H9 (cell line): ENCODE results near the gene BTNL3. TPM values are rescaled to one million over a fixed set of nuclear protein-coding genes. Genes with fewer than 3 reads are reported as not detected.

ENCODE experiments used
- DNase-seq: peaks from one replicate; pipeline ENCODE4 v3.0.0-alpha.2; 2017
- H2AFZ ChIP-seq: one replicate; pipeline ENCODE4 v1.6.1; 2013; ENCODE audit warnings: mild to moderate bottlenecking, low read length, control low read depth, moderate library complexity
- H2AK5ac ChIP-seq: 2 replicates; pipeline ENCODE4 v1.6.1; 2013; ENCODE audit warnings: low read length, control low read depth, mixed read lengths; ENCODE audit not compliant: insufficient read length
- H2BK120ac ChIP-seq: one replicate; pipeline ENCODE4 v1.6.1; 2013; ENCODE audit warnings: low read depth, mild to moderate bottlenecking, low read length, control low read depth, inconsistent platforms; ENCODE audit not compliant: poor library complexity, severe bottlenecking
- H2BK12ac ChIP-seq: 2 replicates; pipeline ENCODE4 v1.6.1; 2013; ENCODE audit warnings: low read length, control low read depth, mixed read lengths, low read depth; ENCODE audit not compliant: insufficient read length
- H2BK15ac ChIP-seq: 2 replicates; pipeline ENCODE4 v1.6.1; 2013; ENCODE audit warnings: low read depth, low read length, control low read depth
- H2BK20ac ChIP-seq: one replicate; pipeline ENCODE4 v1.6.1; 2013; ENCODE audit warnings: low read depth, mild to moderate bottlenecking, low read length, control low read depth, inconsistent platforms; ENCODE audit not compliant: poor library complexity, severe bottlenecking
- H2BK5ac ChIP-seq: 2 replicates; pipeline ENCODE4 v1.6.1; 2013; ENCODE audit warnings: low read length, control low read depth, mixed read lengths; ENCODE audit not compliant: insufficient read length
- H3K14ac ChIP-seq: 2 replicates; pipeline ENCODE4 v1.6.1; 2013; ENCODE audit warnings: low read length, control low read depth; ENCODE audit not compliant: insufficient read depth
- H3K18ac ChIP-seq: 2 replicates; pipeline ENCODE4 v1.6.1; 2013; ENCODE audit warnings: low read depth, mild to moderate bottlenecking, mixed read lengths, low read length, control low read depth; ENCODE audit not compliant: insufficient read length
- H3K23ac ChIP-seq: 2 replicates; pipeline ENCODE4 v1.6.1; 2013; ENCODE audit warnings: low read length, control low read depth, mixed read lengths, low read depth; ENCODE audit not compliant: insufficient read length
- H3K23me2 ChIP-seq: 2 replicates; pipeline ENCODE4 v1.6.1; 2013; ENCODE audit warnings: low read depth, mild to moderate bottlenecking, mixed read lengths, low read length, control low read depth; ENCODE audit not compliant: insufficient read length, poor library complexity, severe bottlenecking
- H3K27ac ChIP-seq: 2 replicates; pipeline ENCODE4 v1.5.1; 2013; ENCODE audit warnings: low read length, control low read depth, mixed read lengths, low read depth; ENCODE audit not compliant: insufficient read length
- H3K27me3 ChIP-seq: 2 replicates; pipeline ENCODE4 v1.6.1; 2013; ENCODE audit warnings: low read length, control low read depth, inconsistent platforms; ENCODE audit not compliant: insufficient read depth
- H3K4ac ChIP-seq: 2 replicates; pipeline ENCODE4 v1.6.1; 2013; ENCODE audit warnings: low read depth, mild to moderate bottlenecking, control low read depth, inconsistent platforms, low read length, moderate library complexity
- H3K4me1 ChIP-seq: 2 replicates; pipeline ENCODE4 v1.6.1; 2013; ENCODE audit warnings: low read length, control low read depth, inconsistent platforms; ENCODE audit not compliant: insufficient read depth
- H3K4me2 ChIP-seq: 2 replicates; pipeline ENCODE4 v1.6.1; 2013; ENCODE audit warnings: low read length, control low read depth, mixed read lengths; ENCODE audit not compliant: insufficient read length, insufficient read depth
- H3K56ac ChIP-seq: 2 replicates; pipeline ENCODE4 v1.6.1; 2013; ENCODE audit warnings: low read depth, mild to moderate bottlenecking, mixed read lengths, low read length, control low read depth; ENCODE audit not compliant: insufficient read length
- H3K79me1 ChIP-seq: 2 replicates; pipeline ENCODE4 v1.6.1; 2013; ENCODE audit warnings: low read depth, mild to moderate bottlenecking, moderate library complexity, low read length, control low read depth, inconsistent platforms; ENCODE audit not compliant: insufficient read depth, poor library complexity, severe bottlenecking
- H3K79me2 ChIP-seq: 2 replicates; pipeline ENCODE4 v1.6.1; 2013; ENCODE audit warnings: low read length, control low read depth, inconsistent platforms; ENCODE audit not compliant: insufficient read depth
- H3K9ac ChIP-seq: 2 replicates; pipeline ENCODE4 v1.6.1; 2013; ENCODE audit warnings: low read length, control low read depth, mixed read lengths; ENCODE audit not compliant: insufficient read length; ENCODE audit errors: extremely low read depth
- H3K9me3 ChIP-seq: one replicate; pipeline ENCODE4 v1.6.1; 2013; ENCODE audit warnings: low read depth, low read length, inconsistent platforms; ENCODE audit not compliant: control insufficient read depth
- H3T11ph ChIP-seq: one replicate; pipeline ENCODE4 v1.6.1; 2013; ENCODE audit warnings: mild to moderate bottlenecking, low read length, control low read depth, inconsistent platforms
- H4K20me1 ChIP-seq: one replicate; pipeline ENCODE4 v1.6.1; 2013; ENCODE audit not compliant: control insufficient read depth, insufficient read length, insufficient read depth
- H4K5ac ChIP-seq: 2 replicates; pipeline ENCODE4 v1.6.1; 2013; ENCODE audit warnings: low read depth, mild to moderate bottlenecking, mixed read lengths, low read length, control low read depth; ENCODE audit not compliant: insufficient read length
- H4K8ac ChIP-seq: replicated peaks from 2 replicates; pipeline ENCODE4 v1.6.1; 2013; ENCODE audit warnings: low read length, control low read depth, mixed read lengths, low read depth; ENCODE audit not compliant: insufficient read length
- H4K91ac ChIP-seq: 2 replicates; pipeline ENCODE4 v1.6.1; 2013; ENCODE audit warnings: low read depth, mild to moderate bottlenecking, moderate library complexity, mixed read lengths, low read length, control low read depth; ENCODE audit not compliant: insufficient read length
- H3K27ac Mint-ChIP-seq, 3 experiments: 2 replicates in 2 of 3; 3 replicates in 1 of 3; pipeline ENCODE4 v1.8.0; 2020 to 2021; ENCODE audit warnings: mixed read lengths in 3 of 3, mild to moderate bottlenecking in 1 of 3, moderate library complexity in 1 of 3
- H3K27me3 Mint-ChIP-seq: 2 replicates; pipeline ENCODE4 v1.8.0; 2021; ENCODE audit warnings: low read depth, mild to moderate bottlenecking, moderate library complexity, mixed read lengths
- H3K36me3 Mint-ChIP-seq, 3 experiments: 2 replicates in 2 of 3; 3 replicates in 1 of 3; pipeline ENCODE4 v1.8.0; 2020 to 2021; ENCODE audit warnings: low read depth in 3 of 3, mixed read lengths in 3 of 3; ENCODE audit not compliant: insufficient read depth in 1 of 3
- H3K4me1 Mint-ChIP-seq, 2 experiments: 2 replicates each; pipeline ENCODE4 v1.8.0; 2020; ENCODE audit warnings: mixed read lengths in 2 of 2
- H3K4me3 Mint-ChIP-seq, 2 experiments: 2 replicates in 1 of 2; 3 replicates in 1 of 2; pipeline ENCODE4 v1.8.0; 2020 to 2021; ENCODE audit warnings: mild to moderate bottlenecking in 2 of 2, mixed read lengths in 2 of 2, moderate library complexity in 1 of 2
- H3K9me3 Mint-ChIP-seq, 2 experiments: 2 replicates in 1 of 2; 3 replicates in 1 of 2; pipeline ENCODE4 v1.8.0; 2020; ENCODE audit warnings: mild to moderate bottlenecking in 2 of 2, mixed read lengths in 2 of 2, moderate library complexity in 1 of 2
- CTCF ChIP-seq: fragments of 200-600 bp; sonication (generic); conservative IDR thresholded peaks from 3 replicates; pipeline ENCODE4 v1.8.0; 2021; ENCODE audit warnings: antibody characterized with exemption, mild to moderate bottlenecking
- WGBS: extraction: QIAGEN DNeasy Blood & Tissue Kit; methylation state at CpG from one replicate; pipeline ENCODE4 v1.1.7; 2013; ENCODE audit warnings: missing lambda C conversion rate, low lambda C conversion rate, mixed read lengths; ENCODE audit not compliant: insufficient read length; ENCODE audit errors: extremely low coverage; 5-methylcytosine and 5-hydroxymethylcytosine counted together
- total RNA-seq: library from RNA; stranded (reverse); gene quantifications from 2 replicates; pipeline ENCODE4 v1.2.1, GENCODE V29; 2021

Gene BTNL3
- total RNA-seq, 1 experiment from 2014 or later: not detected

GRCh38 chr5:181039471-181039870 lies 50.8 kb downstream of the BTNL3 start:
- Histone ChIP-seq H3T11ph (no peak overlapping the region), H3K27me3 (no peaks in the 10 kb centered on the region; the same call in 1 of the 2 replicates), H3K27ac (no peak overlapping the region), H2AFZ (no peak overlapping the region), H2BK120ac (no peak overlapping the region), H2AK5ac (no peak overlapping the region), H3K4ac (no peak overlapping the region), H2BK5ac (no peak overlapping the region), H2BK12ac (no peak overlapping the region), H3K9ac (no peak overlapping the region), H2BK15ac (no peak overlapping the region), H3K79me2 (no peaks in the 10 kb centered on the region), H2BK20ac (no peak overlapping the region), H3K23ac (no peak overlapping the region), H4K20me1 (no peaks in the 10 kb centered on the region), H3K56ac (no peak overlapping the region), H4K91ac (no peak overlapping the region), H3K23me2 (no peaks in the 10 kb centered on the region), H3K4me1 (no peaks in the 10 kb centered on the region), H3K79me1 (no peaks in the 10 kb centered on the region), H3K9me3 (no peaks in the 10 kb centered on the region), H4K5ac (no peak overlapping the region), H4K8ac (no peak overlapping the region), H3K18ac (no peak overlapping the region), H3K4me2 (no peak overlapping the region), H3K14ac (no peak overlapping the region)
- no CpG with 5 or more reads among the region's 8 CpGs for WGBS
- H3K36me3 Mint-ChIP-seq: no peaks in the 10 kb centered on the region
- peaks cover 39% of the 10 kb centered on the region for H3K27me3 Mint-ChIP-seq
- peaks cover 8 to 22% of the 10 kb centered on the region in 2 experiments for H3K4me1 Mint-ChIP-seq
- no peak overlapping the region for H3K4me3 Mint-ChIP-seq
- no peak overlapping the region for H3K27ac Mint-ChIP-seq
- DNase-seq: no peak
- H3K9me3 Mint-ChIP-seq: no peaks in the 10 kb centered on the region; a peak in 1 of 5 replicates
- TF ChIP-seq CTCF: no peak
